Panc1 (cell line): Measurements from ENCODE around the gene FAM229A. TPM values are rescaled to one million over a fixed set of nuclear protein-coding genes. Genes with fewer than 3 reads are reported as not detected.

ENCODE experiments used
- ATAC-seq: fragments of 200-7000 bp; cut with Tn5 transposase; 2 replicates; pipeline ENCODE4 v1.9.1; 2020; ENCODE audit warnings: mild to moderate bottlenecking, moderate library complexity
- BruUV-seq: library from RNA; stranded (reverse); fragments of 400-500 nt; replicated peaks from 2 replicates; lab custom pipeline; 2021; lab: Mats Ljungman, UMichigan
- CTCF ChIA-PET: fragments of 300-600 bp; sonication (Branson Sonifier 250); formaldehyde crosslinking; loops from one replicate; lab custom pipeline; 2022; ENCODE audit warnings: antibody characterized with exemption; lab: Charles Lee
- POLR2A ChIA-PET: fragments of 300-600 bp; sonication (Branson Sonifier 250); formaldehyde crosslinking; loops from one replicate; lab custom pipeline; 2022; ENCODE audit warnings: antibody characterized with exemption; lab: Charles Lee
- DNase-seq: peaks from one replicate; pipeline ENCODE4 v3.0.0-alpha.2; 2010; ENCODE audit warnings: low read depth, low spot score
- H3K27ac ChIP-seq: 2 replicates; pipeline ENCODE4 v1.5.1; 2011; ENCODE audit warnings: mild to moderate bottlenecking, low read length, inconsistent platforms
- H3K27me3 ChIP-seq: fragments of 200-500 bp; sonication (Bioruptor generic); 2 replicates; pipeline ENCODE4 v1.6.0; 2014; ENCODE audit warnings: low read length, inconsistent platforms; ENCODE audit not compliant: control insufficient read depth, insufficient read depth
- H3K36me3 ChIP-seq: fragments of 200-500 bp; sonication (Bioruptor generic); 2 replicates; pipeline ENCODE4 v1.5.1; 2014; ENCODE audit warnings: inconsistent platforms, mild to moderate bottlenecking, low read length, moderate library complexity; ENCODE audit not compliant: control insufficient read depth, insufficient read depth
- H3K4me1 ChIP-seq: 2 replicates; pipeline ENCODE4 v1.5.1; 2011; ENCODE audit warnings: inconsistent platforms, mild to moderate bottlenecking, low read length, moderate library complexity; ENCODE audit not compliant: control insufficient read depth, insufficient read depth
- H3K4me3 ChIP-seq, 2 experiments: 2 replicates each; pipeline ENCODE4 v1.5.1; 2011 to 2012; ENCODE audit warnings: low read depth in 2 of 2, low read length in 2 of 2, mild to moderate bottlenecking in 2 of 2, inconsistent platforms in 1 of 2, moderate library complexity in 1 of 2
- H3K9me3 ChIP-seq: fragments of 200-500 bp; sonication (Bioruptor generic); 2 replicates; pipeline ENCODE4 v1.5.1; 2014; ENCODE audit warnings: low read depth, mild to moderate bottlenecking, inconsistent platforms, low read length, moderate library complexity; ENCODE audit not compliant: control insufficient read depth, insufficient read depth
- POLR2AphosphoS5 ChIP-seq: IDR thresholded peaks from 2 replicates; pipeline ENCODE4 v1.6.1; 2012; ENCODE audit warnings: mild to moderate bottlenecking, low read depth, low read length, moderate library complexity
- SIN3A ChIP-seq: IDR thresholded peaks from 2 replicates; pipeline ENCODE4 v1.6.1; 2012; ENCODE audit warnings: low read depth, mild to moderate bottlenecking, low read length, moderate library complexity, borderline replicate concordance; ENCODE audit not compliant: insufficient read depth
- TCF7L2 ChIP-seq: IDR thresholded peaks from 2 replicates; pipeline ENCODE4 v1.6.1; 2011; ENCODE audit warnings: mild to moderate bottlenecking, low read depth, low read length, inconsistent platforms
- in situ Hi-C: cut with HindIII; loops from 2 replicates; pipeline ENCODE4 v1.10.0; 2016; ENCODE audit warnings: low sequenced_read_pairs, low pct_unique_long_range_greater_than_20kb
- intact Hi-C: fragments of 100-400 bp; cut with micrococcal nuclease; formaldehyde crosslinking; loops from one replicate; pipeline ENCODE4 v1.10.0; 2022; ENCODE audit not compliant: unreplicated experiment
- total RNA-seq: library from RNA; stranded (reverse); gene quantifications from one replicate; pipeline ENCODE4 v1.2.1, GENCODE V29; 2021; ENCODE audit not compliant: unreplicated experiment
- TF ChIP-seq, protein P1 (sequence below): fragments of 450-650 bp; IDR thresholded peaks from 2 replicates; pipeline ENCODE4 v1.5.1; 2017; ENCODE audit warnings: mild to moderate bottlenecking
- TF ChIP-seq, protein P2 (sequence below), 2 experiments: IDR thresholded peaks; 2 replicates each; pipeline ENCODE4 v1.6.1; 2011 to 2012; ENCODE audit warnings: low read depth in 2 of 2, control low read depth in 1 of 2, low read length in 1 of 2, mild to moderate bottlenecking in 1 of 2, moderate library complexity in 1 of 2; ENCODE audit not compliant: insufficient read depth in 1 of 2

The FAM229A gene
- total RNA-seq, 1 experiment from 2014 or later: 6.7 TPM

DNA sequence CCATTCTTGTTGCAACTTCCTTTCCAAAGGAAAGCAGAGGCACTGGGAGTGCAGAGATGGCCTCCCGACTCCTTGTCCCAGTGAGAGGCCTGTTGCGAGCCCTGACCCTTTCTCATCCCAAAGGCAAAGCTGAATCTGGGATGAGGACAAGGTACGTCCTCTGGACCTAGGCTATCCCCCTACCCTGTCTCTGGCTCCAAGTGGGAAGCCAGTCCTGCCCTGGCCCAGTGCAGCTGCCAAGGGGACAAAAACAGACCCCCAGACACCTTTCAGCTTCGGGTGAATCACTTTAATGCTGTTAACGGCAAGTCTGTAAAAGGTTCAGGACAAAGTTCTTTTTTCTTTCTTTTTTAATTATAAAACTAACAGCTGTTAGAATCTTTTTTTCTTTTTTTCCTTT is 2.6 kb upstream of the FAM229A start:
- CTCF ChIA-PET: no interaction called here
- BruUV-seq: TSS peak; percentile 34
- Histone ChIP-seq H3K4me1 (no peaks in the 10 kb centered on the region), H3K27me3 (no peaks in the 10 kb centered on the region), H3K27ac (no peak overlapping the region), H3K36me3 (no peaks in the 10 kb centered on the region), H3K9me3 (no peaks in the 10 kb centered on the region), H3K4me3 (no peak overlapping the region)
- ATAC-seq (no peak), DNase-seq (no peak)
- in situ Hi-C loops (no loop called here), intact Hi-C loops (no loop called here)
- no peak for TF ChIP-seq POLR2AphosphoS5
- TF ChIP-seq, protein P1, sequence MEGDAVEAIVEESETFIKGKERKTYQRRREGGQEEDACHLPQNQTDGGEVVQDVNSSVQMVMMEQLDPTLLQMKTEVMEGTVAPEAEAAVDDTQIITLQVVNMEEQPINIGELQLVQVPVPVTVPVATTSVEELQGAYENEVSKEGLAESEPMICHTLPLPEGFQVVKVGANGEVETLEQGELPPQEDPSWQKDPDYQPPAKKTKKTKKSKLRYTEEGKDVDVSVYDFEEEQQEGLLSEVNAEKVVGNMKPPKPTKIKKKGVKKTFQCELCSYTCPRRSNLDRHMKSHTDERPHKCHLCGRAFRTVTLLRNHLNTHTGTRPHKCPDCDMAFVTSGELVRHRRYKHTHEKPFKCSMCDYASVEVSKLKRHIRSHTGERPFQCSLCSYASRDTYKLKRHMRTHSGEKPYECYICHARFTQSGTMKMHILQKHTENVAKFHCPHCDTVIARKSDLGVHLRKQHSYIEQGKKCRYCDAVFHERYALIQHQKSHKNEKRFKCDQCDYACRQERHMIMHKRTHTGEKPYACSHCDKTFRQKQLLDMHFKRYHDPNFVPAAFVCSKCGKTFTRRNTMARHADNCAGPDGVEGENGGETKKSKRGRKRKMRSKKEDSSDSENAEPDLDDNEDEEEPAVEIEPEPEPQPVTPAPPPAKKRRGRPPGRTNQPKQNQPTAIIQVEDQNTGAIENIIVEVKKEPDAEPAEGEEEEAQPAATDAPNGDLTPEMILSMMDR: no peak
- no peak for TF ChIP-seq TCF7L2
- TF ChIP-seq, protein P2, sequence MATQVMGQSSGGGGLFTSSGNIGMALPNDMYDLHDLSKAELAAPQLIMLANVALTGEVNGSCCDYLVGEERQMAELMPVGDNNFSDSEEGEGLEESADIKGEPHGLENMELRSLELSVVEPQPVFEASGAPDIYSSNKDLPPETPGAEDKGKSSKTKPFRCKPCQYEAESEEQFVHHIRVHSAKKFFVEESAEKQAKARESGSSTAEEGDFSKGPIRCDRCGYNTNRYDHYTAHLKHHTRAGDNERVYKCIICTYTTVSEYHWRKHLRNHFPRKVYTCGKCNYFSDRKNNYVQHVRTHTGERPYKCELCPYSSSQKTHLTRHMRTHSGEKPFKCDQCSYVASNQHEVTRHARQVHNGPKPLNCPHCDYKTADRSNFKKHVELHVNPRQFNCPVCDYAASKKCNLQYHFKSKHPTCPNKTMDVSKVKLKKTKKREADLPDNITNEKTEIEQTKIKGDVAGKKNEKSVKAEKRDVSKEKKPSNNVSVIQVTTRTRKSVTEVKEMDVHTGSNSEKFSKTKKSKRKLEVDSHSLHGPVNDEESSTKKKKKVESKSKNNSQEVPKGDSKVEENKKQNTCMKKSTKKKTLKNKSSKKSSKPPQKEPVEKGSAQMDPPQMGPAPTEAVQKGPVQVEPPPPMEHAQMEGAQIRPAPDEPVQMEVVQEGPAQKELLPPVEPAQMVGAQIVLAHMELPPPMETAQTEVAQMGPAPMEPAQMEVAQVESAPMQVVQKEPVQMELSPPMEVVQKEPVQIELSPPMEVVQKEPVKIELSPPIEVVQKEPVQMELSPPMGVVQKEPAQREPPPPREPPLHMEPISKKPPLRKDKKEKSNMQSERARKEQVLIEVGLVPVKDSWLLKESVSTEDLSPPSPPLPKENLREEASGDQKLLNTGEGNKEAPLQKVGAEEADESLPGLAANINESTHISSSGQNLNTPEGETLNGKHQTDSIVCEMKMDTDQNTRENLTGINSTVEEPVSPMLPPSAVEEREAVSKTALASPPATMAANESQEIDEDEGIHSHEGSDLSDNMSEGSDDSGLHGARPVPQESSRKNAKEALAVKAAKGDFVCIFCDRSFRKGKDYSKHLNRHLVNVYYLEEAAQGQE (IDR thresholded peaks at IDR 0.05; ENCODE audit: insufficient read depth in 1 of 2, low read depth in 2 of 2, low read length in 1 of 2): no peak
- TF ChIP-seq SIN3A: no peak
- POLR2A ChIA-PET: no interaction called here

DNA sequence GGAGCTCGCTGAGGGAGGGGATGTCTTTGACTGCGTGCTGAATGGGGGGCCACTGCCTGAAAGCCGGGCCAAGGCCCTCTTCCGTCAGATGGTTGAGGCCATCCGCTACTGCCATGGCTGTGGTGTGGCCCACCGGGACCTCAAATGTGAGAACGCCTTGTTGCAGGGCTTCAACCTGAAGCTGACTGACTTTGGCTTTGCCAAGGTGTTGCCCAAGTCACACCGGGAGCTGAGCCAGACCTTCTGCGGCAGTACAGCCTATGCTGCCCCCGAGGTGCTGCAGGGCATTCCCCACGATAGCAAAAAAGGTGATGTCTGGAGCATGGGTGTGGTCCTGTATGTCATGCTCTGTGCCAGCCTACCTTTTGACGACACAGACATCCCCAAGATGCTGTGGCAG is 1.4 kb upstream of the FAM229A start:
- no peaks in the 10 kb centered on the region for H3K9me3 ChIP-seq
- TF ChIP-seq, protein P1: no peak
- no peak for TF ChIP-seq POLR2AphosphoS5
- no peak for TF ChIP-seq SIN3A
- TF ChIP-seq TCF7L2: no peak
- TF ChIP-seq, protein P2 (IDR thresholded peaks at IDR 0.05; ENCODE audit: insufficient read depth in 1 of 2, low read depth in 2 of 2, low read length in 1 of 2): no peak
- DNase-seq (no peak), ATAC-seq (no peak)
- POLR2A ChIA-PET: interaction anchor here (0.6 kb wide), 1 partner anchor 80 kb away, joined by 3 read pairs; no protein-coding TSS in a partner anchor
- no peak overlapping the region for H3K27ac ChIP-seq
- CTCF ChIA-PET: no interaction called here
- H3K36me3 ChIP-seq: no peaks in the 10 kb centered on the region
- intact Hi-C loops (no loop called here), in situ Hi-C loops (no loop called here)
- H3K4me1 ChIP-seq: no peaks in the 10 kb centered on the region
- no peaks in the 10 kb centered on the region for H3K27me3 ChIP-seq
- no peak overlapping the region for H3K4me3 ChIP-seq
- no TSS peak for BruUV-seq
